ENCODE measurements around the gene ISOC2.

The ISOC2 gene

GRCh38 chr19:55467236-55468053 lies 6.0 kb upstream of the ISOC2 start:
- ATAC-seq (ENCODE audit: insufficient read depth, low read depth) (peak; percentile 93), DNase-seq (peak; percentile 48)
- Histone ChIP-seq H3K9ac (ENCODE audit: low read depth, low read length) (peak overlapping the region; percentile 25; the same call in 1 of the 2 replicates), H2AFZ (ENCODE audit: low read depth, low read length) (peak overlapping the region; percentile 71), H3K4me3 (ENCODE audit: low read depth in 1 of 2, low read length in 2 of 2) (no peak overlapping the region), H3K4me1 (ENCODE audit: insufficient read depth, low read length) (peaks cover 14% of the 10 kb centered on the region), H3K27me3 (ENCODE audit: insufficient read depth, low read length, poor library complexity) (no peaks in the 10 kb centered on the region), H3K36me3 (ENCODE audit: insufficient read depth, low read length) (no peaks in the 10 kb centered on the region), H3K4me2 (ENCODE audit: insufficient read depth, low read length) (peak overlapping the region; percentile 23; the same call in 1 of the 2 replicates), H3K9me3 (ENCODE audit: insufficient read depth, low read length, severe bottlenecking) (no peaks in the 10 kb centered on the region), H3K27ac (ENCODE audit: low read length) (no peak overlapping the region), H3K79me2 (ENCODE audit: insufficient read depth, low read length) (no peaks in the 10 kb centered on the region), H4K20me1 (ENCODE audit: insufficient read depth, low read length) (no peaks in the 10 kb centered on the region)
- TF ChIP-seq EZH2 (IDR thresholded peaks at IDR 0.05; ENCODE audit: borderline replicate concordance, low read depth, low read length, severe bottlenecking) (no peak), CTCF (IDR thresholded peaks at IDR 0.05; ENCODE audit: borderline replicate concordance, extremely low read depth, low read length, poor library complexity, severe bottlenecking) (peak; percentile 95)

- Histone ChIP-seq H3K9me3 (ENCODE audit: insufficient read depth, low read length, severe bottlenecking) (no peaks in the 10 kb centered on the region), H3K27ac (ENCODE audit: low read length) (no peak overlapping the region), H3K4me1 (ENCODE audit: insufficient read depth, low read length) (peaks cover 22% of the 10 kb centered on the region), H3K27me3 (ENCODE audit: insufficient read depth, low read length, poor library complexity) (no peaks in the 10 kb centered on the region), H3K4me2 (ENCODE audit: insufficient read depth, low read length) (no peak overlapping the region), H3K36me3 (ENCODE audit: insufficient read depth, low read length) (no peaks in the 10 kb centered on the region), H4K20me1 (ENCODE audit: insufficient read depth, low read length) (no peaks in the 10 kb centered on the region), H2AFZ (ENCODE audit: low read depth, low read length) (no peak overlapping the region), H3K4me3 (ENCODE audit: low read depth in 1 of 2, low read length in 2 of 2) (no peak overlapping the region), H3K9ac (ENCODE audit: low read depth, low read length) (no peak overlapping the region), H3K79me2 (ENCODE audit: insufficient read depth, low read length) (peaks cover 2% of the 10 kb centered on the region)
- DNase-seq, result no peak
- no peak for TF ChIP-seq EZH2 (IDR thresholded peaks at IDR 0.05; ENCODE audit: borderline replicate concordance, low read depth, low read length, severe bottlenecking)
- TF ChIP-seq CTCF (IDR thresholded peaks at IDR 0.05; ENCODE audit: borderline replicate concordance, extremely low read depth, low read length, poor library complexity, severe bottlenecking), result no peak
- no peak for ATAC-seq (ENCODE audit: insufficient read depth, low read depth)
These were observed 4.8 kb upstream of the ISOC2 start for GRCh38 chr19:55466241-55466614.

GRCh38 chr19:55465460-55466240 lies 4.2 kb upstream of the ISOC2 start:
- Histone ChIP-seq H3K4me3 (ENCODE audit: low read depth in 1 of 2, low read length in 2 of 2) (no peak overlapping the region), H2AFZ (ENCODE audit: low read depth, low read length) (no peak overlapping the region), H4K20me1 (ENCODE audit: insufficient read depth, low read length) (0 out of 2 replicates have a peak, but pooled peaks cover 3% of the 10 kb centered on the region), H3K9ac (ENCODE audit: low read depth, low read length) (no peak overlapping the region), H3K9me3 (ENCODE audit: insufficient read depth, low read length, severe bottlenecking) (no peaks in the 10 kb centered on the region), H3K27me3 (ENCODE audit: insufficient read depth, low read length, poor library complexity) (no peaks in the 10 kb centered on the region), H3K79me2 (ENCODE audit: insufficient read depth, low read length) (peaks cover 8% of the 10 kb centered on the region), H3K4me2 (ENCODE audit: insufficient read depth, low read length) (no peak overlapping the region), H3K36me3 (ENCODE audit: insufficient read depth, low read length) (no peaks in the 10 kb centered on the region), H3K4me1 (ENCODE audit: insufficient read depth, low read length) (peaks cover 28% of the 10 kb centered on the region), H3K27ac (ENCODE audit: low read length) (no peak overlapping the region)
- ATAC-seq (ENCODE audit: insufficient read depth, low read depth) (no peak), DNase-seq (no peak)
- TF ChIP-seq EZH2 (IDR thresholded peaks at IDR 0.05; ENCODE audit: borderline replicate concordance, low read depth, low read length, severe bottlenecking) (no peak), CTCF (IDR thresholded peaks at IDR 0.05; ENCODE audit: borderline replicate concordance, extremely low read depth, low read length, poor library complexity, severe bottlenecking) (no peak)

All from DND-41 (cell line).